ENCODE measurements around the gene KLHL10. TPM values are rescaled to one million over a fixed set of nuclear protein-coding genes. Genes with fewer than 3 reads are reported as not detected.

The KLHL10 gene
- total and polyA plus RNA-seq, 9 of the 15 experiments (the other 6 are each of a cell fraction or from before 2014, with no cell fraction given) = 0.06 to 0.56 (median 0.12) TPM; not detected in 5

Small RNA genes within 50 kb of the gene (small RNA-seq; reads per million reads assigned to genes)
- not detected for gene AC125257.2

Other genes with a start within 250 kb of the KLHL10 start
Only the 7 nearest of the 16 such genes appear.
- gene JUP, start 51.1 kb upstream of the KLHL10 start, total RNA-seq (2014; rRNA removed) = 99.9 and 129 TPM in 2 replicates
- gene JUP, start 51.1 kb upstream of the KLHL10 start, total RNA-seq (2014; rRNA removed; fragmentation: Illumina TruSeq; extraction: Trizol) = 14.3 and 17.9 TPM in 2 replicates
- gene JUP, start 51.1 kb upstream of the KLHL10 start, total RNA-seq (2015; rRNA removed; fragmentation: Illumina TruSeq; extraction: Trizol) = 31.2 and 38.5 TPM in 2 replicates
- 166 and 177 TPM in 2 replicates for gene JUP, start 51.1 kb upstream of the KLHL10 start, total RNA-seq (2021)
- 9.0 and 26.7 TPM in 2 replicates for gene JUP, start 51.1 kb upstream of the KLHL10 start, polyA plus RNA-seq (2011; rRNA removed)
- 84.1 and 134 TPM in 2 replicates for gene JUP, start 51.1 kb upstream of the KLHL10 start, polyA plus RNA-seq (2014; fragmentation: Illumina TruSeq; extraction: Trizol)
- gene JUP, start 51.1 kb upstream of the KLHL10 start, polyA plus RNA-seq (2014; fragmentation: Nextera tagmentation; extraction: Ambion mirVana) = 1 to 10 TPM; 6.4 to 8.2 TPM
- 53.6 and 70.3 TPM in 2 replicates for gene JUP, start 51.1 kb upstream of the KLHL10 start, polyA plus RNA-seq (2014; rRNA removed)
- 2.4 and 3.0 TPM in 2 replicates for gene P3H4, start 25.9 kb upstream of the KLHL10 start, total RNA-seq (2014; rRNA removed)
- 0.26 and 0.69 TPM in 2 replicates for gene P3H4, start 25.9 kb upstream of the KLHL10 start, total RNA-seq (2014; rRNA removed; fragmentation: Illumina TruSeq; extraction: Trizol)
- 1.5 and 1.9 TPM in 2 replicates for gene P3H4, start 25.9 kb upstream of the KLHL10 start, total RNA-seq (2015; rRNA removed; fragmentation: Illumina TruSeq; extraction: Trizol)
- gene P3H4, start 25.9 kb upstream of the KLHL10 start, total RNA-seq (2021) = 1.9 and 2.4 TPM in 2 replicates
- 1.0 and 1.2 TPM in 2 replicates for gene P3H4, start 25.9 kb upstream of the KLHL10 start, polyA plus RNA-seq (2011; rRNA removed)
- gene P3H4, start 25.9 kb upstream of the KLHL10 start, polyA plus RNA-seq (2014; fragmentation: Illumina TruSeq; extraction: Trizol) = 0.95 and 1.00 TPM in 2 replicates
- gene P3H4, start 25.9 kb upstream of the KLHL10 start, polyA plus RNA-seq (2014; fragmentation: Nextera tagmentation; extraction: Ambion mirVana) = under 1 TPM; 0.10 to 0.39 TPM
- gene P3H4, start 25.9 kb upstream of the KLHL10 start, polyA plus RNA-seq (2014; rRNA removed) = 3.3 and 3.7 TPM in 2 replicates
- gene FKBP10, start 24.8 kb upstream of the KLHL10 start, total RNA-seq (2014; rRNA removed) = 1.3 and 1.6 TPM in 2 replicates
- gene FKBP10, start 24.8 kb upstream of the KLHL10 start, total RNA-seq (2014; rRNA removed; fragmentation: Illumina TruSeq; extraction: Trizol) = 0.57 and 0.76 TPM in 2 replicates
- gene FKBP10, start 24.8 kb upstream of the KLHL10 start, total RNA-seq (2015; rRNA removed; fragmentation: Illumina TruSeq; extraction: Trizol) = 0.72 and 0.94 TPM in 2 replicates
- 2.6 and 3.0 TPM in 2 replicates for gene FKBP10, start 24.8 kb upstream of the KLHL10 start, total RNA-seq (2021)
- 1.5 and 7.1 TPM in 2 replicates for gene FKBP10, start 24.8 kb upstream of the KLHL10 start, polyA plus RNA-seq (2011; rRNA removed)
- gene FKBP10, start 24.8 kb upstream of the KLHL10 start, polyA plus RNA-seq (2014; fragmentation: Illumina TruSeq; extraction: Trizol) = 2.0 and 2.7 TPM in 2 replicates
- gene FKBP10, start 24.8 kb upstream of the KLHL10 start, polyA plus RNA-seq (2014; fragmentation: Nextera tagmentation; extraction: Ambion mirVana) = under 1 TPM in 1 of 2 experiments, not detected in 1; 0.03 TPM
- gene FKBP10, start 24.8 kb upstream of the KLHL10 start, polyA plus RNA-seq (2014; rRNA removed) = 2.5 and 6.5 TPM in 2 replicates
- 91.7 and 116 TPM in 2 replicates for gene NT5C3B, start 1.6 kb upstream of the KLHL10 start, total RNA-seq (2014; rRNA removed)
- gene NT5C3B, start 1.6 kb upstream of the KLHL10 start, total RNA-seq (2014; rRNA removed; fragmentation: Illumina TruSeq; extraction: Trizol) = 85.0 and 90.4 TPM in 2 replicates
- gene NT5C3B, start 1.6 kb upstream of the KLHL10 start, total RNA-seq (2015; rRNA removed; fragmentation: Illumina TruSeq; extraction: Trizol) = 72.2 and 74.5 TPM in 2 replicates
- 80.6 and 82.6 TPM in 2 replicates for gene NT5C3B, start 1.6 kb upstream of the KLHL10 start, total RNA-seq (2021)
- 89.5 and 166 TPM in 2 replicates for gene NT5C3B, start 1.6 kb upstream of the KLHL10 start, polyA plus RNA-seq (2011; rRNA removed)
- gene NT5C3B, start 1.6 kb upstream of the KLHL10 start, polyA plus RNA-seq (2014; fragmentation: Illumina TruSeq; extraction: Trizol) = 119 and 127 TPM in 2 replicates
- 10 to 100 TPM in 1 of 2 experiments, 1 to 10 TPM in 1; 2.0 to 10.8 TPM for gene NT5C3B, start 1.6 kb upstream of the KLHL10 start, polyA plus RNA-seq (2014; fragmentation: Nextera tagmentation; extraction: Ambion mirVana)
- gene NT5C3B, start 1.6 kb upstream of the KLHL10 start, polyA plus RNA-seq (2014; rRNA removed) = 96.7 and 98.3 TPM in 2 replicates
- 15.8 and 16.0 TPM in 2 replicates for gene KLHL11, start 27.6 kb downstream of the KLHL10 start, total RNA-seq (2014; rRNA removed)
- 14.8 and 17.4 TPM in 2 replicates for gene KLHL11, start 27.6 kb downstream of the KLHL10 start, total RNA-seq (2014; rRNA removed; fragmentation: Illumina TruSeq; extraction: Trizol)
- 16.8 and 17.0 TPM in 2 replicates for gene KLHL11, start 27.6 kb downstream of the KLHL10 start, total RNA-seq (2015; rRNA removed; fragmentation: Illumina TruSeq; extraction: Trizol)
- gene KLHL11, start 27.6 kb downstream of the KLHL10 start, total RNA-seq (2021) = 12.4 and 13.8 TPM in 2 replicates
- 6.1 and 10.3 TPM in 2 replicates for gene KLHL11, start 27.6 kb downstream of the KLHL10 start, polyA plus RNA-seq (2011; rRNA removed)
- gene KLHL11, start 27.6 kb downstream of the KLHL10 start, polyA plus RNA-seq (2014; fragmentation: Illumina TruSeq; extraction: Trizol) = 3.0 and 3.5 TPM in 2 replicates
- gene KLHL11, start 27.6 kb downstream of the KLHL10 start, polyA plus RNA-seq (2014; fragmentation: Nextera tagmentation; extraction: Ambion mirVana) = under 1 TPM; 0.20 to 0.28 TPM
- 5.0 and 5.2 TPM in 2 replicates for gene KLHL11, start 27.6 kb downstream of the KLHL10 start, polyA plus RNA-seq (2014; rRNA removed)
- 114 and 123 TPM in 2 replicates for gene ACLY, start 81.1 kb downstream of the KLHL10 start, total RNA-seq (2014; rRNA removed)
- 112 and 125 TPM in 2 replicates for gene ACLY, start 81.1 kb downstream of the KLHL10 start, total RNA-seq (2014; rRNA removed; fragmentation: Illumina TruSeq; extraction: Trizol)
- gene ACLY, start 81.1 kb downstream of the KLHL10 start, total RNA-seq (2015; rRNA removed; fragmentation: Illumina TruSeq; extraction: Trizol) = 129 and 131 TPM in 2 replicates
- 261 and 280 TPM in 2 replicates for gene ACLY, start 81.1 kb downstream of the KLHL10 start, total RNA-seq (2021)
- gene ACLY, start 81.1 kb downstream of the KLHL10 start, polyA plus RNA-seq (2011; rRNA removed) = 163 and 165 TPM in 2 replicates
- gene ACLY, start 81.1 kb downstream of the KLHL10 start, polyA plus RNA-seq (2014; fragmentation: Illumina TruSeq; extraction: Trizol) = 194 and 206 TPM in 2 replicates
- 10 to 100 TPM; 42.9 to 58.5 TPM for gene ACLY, start 81.1 kb downstream of the KLHL10 start, polyA plus RNA-seq (2014; fragmentation: Nextera tagmentation; extraction: Ambion mirVana)
- gene ACLY, start 81.1 kb downstream of the KLHL10 start, polyA plus RNA-seq (2014; rRNA removed) = 120 and 129 TPM in 2 replicates
- 0.09 and 0.24 TPM in 2 replicates for gene ODAD4, start 92.8 kb downstream of the KLHL10 start, total RNA-seq (2014; rRNA removed)
- 0.70 and 0.98 TPM in 2 replicates for gene ODAD4, start 92.8 kb downstream of the KLHL10 start, total RNA-seq (2014; rRNA removed; fragmentation: Illumina TruSeq; extraction: Trizol)
- 0.45 and 0.51 TPM in 2 replicates for gene ODAD4, start 92.8 kb downstream of the KLHL10 start, total RNA-seq (2015; rRNA removed; fragmentation: Illumina TruSeq; extraction: Trizol)
- 0.11 and 0.75 TPM in 2 replicates for gene ODAD4, start 92.8 kb downstream of the KLHL10 start, total RNA-seq (2021)
- gene ODAD4, start 92.8 kb downstream of the KLHL10 start, polyA plus RNA-seq (2011; rRNA removed) = 0.05 and 0.35 TPM in 2 replicates
- gene ODAD4, start 92.8 kb downstream of the KLHL10 start, polyA plus RNA-seq (2014; fragmentation: Illumina TruSeq; extraction: Trizol) = 0.57 and 0.67 TPM in 2 replicates
- under 1 TPM; 0.30 to 0.81 TPM for gene ODAD4, start 92.8 kb downstream of the KLHL10 start, polyA plus RNA-seq (2014; fragmentation: Nextera tagmentation; extraction: Ambion mirVana)
- gene ODAD4, start 92.8 kb downstream of the KLHL10 start, polyA plus RNA-seq (2014; rRNA removed) = 0.22 and 0.49 TPM in 2 replicates

All from K562 (cell line).